Nephron (organoid): ENCODE data around the gene ZNF148.

ENCODE experiments used
- H3K27ac Mint-ChIP-seq, 3 experiments: 2 replicates each; pipeline ENCODE4 v1.8.0; 2020; ENCODE audit warnings: mixed read lengths in 3 of 3, mild to moderate bottlenecking in 2 of 3, moderate library complexity in 1 of 3
- H3K27me3 Mint-ChIP-seq: 2 replicates; pipeline ENCODE4 v1.8.0; 2021; ENCODE audit warnings: low read depth, mild to moderate bottlenecking, moderate library complexity, mixed read lengths
- H3K36me3 Mint-ChIP-seq: 2 replicates; pipeline ENCODE4 v1.8.0; 2020; ENCODE audit warnings: low read depth, mixed read lengths
- H3K4me1 Mint-ChIP-seq: 2 replicates; pipeline ENCODE4 v1.8.0; 2020; ENCODE audit warnings: mixed read lengths
- H3K4me3 Mint-ChIP-seq, 3 experiments: 2 replicates each; pipeline ENCODE4 v1.8.0; 2020; ENCODE audit warnings: mild to moderate bottlenecking in 3 of 3, mixed read lengths in 3 of 3, moderate library complexity in 2 of 3
- H3K9me3 Mint-ChIP-seq: 2 replicates; pipeline ENCODE4 v1.8.0; 2020; ENCODE audit warnings: mixed read lengths
- CTCF ChIP-seq, 3 experiments: fragments of 200-600 bp; sonication (generic); IDR thresholded peaks; one replicate each; pipeline ENCODE4 v1.5.0; 2021; ENCODE audit warnings: antibody characterized with exemption in 3 of 3; ENCODE audit not compliant: unreplicated experiment in 3 of 3

The ZNF148 gene

GRCh38 chr3:125306620-125307019, 68.5 kb downstream of the ZNF148 start:
- Mint-ChIP-seq H3K27ac (no peak overlapping the region), H3K4me1 (no peaks in the 10 kb centered on the region), H3K9me3 (peaks cover 19% of the 10 kb centered on the region), H3K4me3 (no peak overlapping the region), H3K36me3 (peaks cover 80% of the 10 kb centered on the region), H3K27me3 (no peaks in the 10 kb centered on the region)
- TF ChIP-seq CTCF (IDR thresholded peaks at IDR 0.05; ENCODE audit: unreplicated experiment in 3 of 3) = no peak

- H3K4me3 Mint-ChIP-seq = no peak overlapping the region
- no peak overlapping the region for H3K27ac Mint-ChIP-seq
- H3K27me3 Mint-ChIP-seq = no peaks in the 10 kb centered on the region
- TF ChIP-seq CTCF (IDR thresholded peaks at IDR 0.05; ENCODE audit: unreplicated experiment in 3 of 3) = no peak
- H3K4me1 Mint-ChIP-seq = no peaks in the 10 kb centered on the region
- peaks cover 2% of the 10 kb centered on the region for H3K9me3 Mint-ChIP-seq
- peaks cover 46% of the 10 kb centered on the region for H3K36me3 Mint-ChIP-seq
Observed at GRCh38 chr3:125302932-125303331, 72.2 kb downstream of the ZNF148 start.

- H3K4me1 Mint-ChIP-seq = no peaks in the 10 kb centered on the region
- H3K27me3 Mint-ChIP-seq = no peaks in the 10 kb centered on the region
- H3K9me3 Mint-ChIP-seq = no peaks in the 10 kb centered on the region
Observed at GRCh38 chr3:125300416-125300815, 74.7 kb downstream of the ZNF148 start.

GRCh38 chr3:125294411-125294810, 80.7 kb downstream of the ZNF148 start:
- Mint-ChIP-seq H3K27me3 (no peaks in the 10 kb centered on the region), H3K27ac (no peak overlapping the region), H3K9me3 (no peaks in the 10 kb centered on the region), H3K4me3 (no peak overlapping the region), H3K36me3 (peaks cover 22% of the 10 kb centered on the region), H3K4me1 (peaks cover 9% of the 10 kb centered on the region)
- no peak for TF ChIP-seq CTCF (IDR thresholded peaks at IDR 0.05; ENCODE audit: unreplicated experiment in 3 of 3)

More at GRCh38 chr3:125300416-125300815, 74.7 kb downstream of the ZNF148 start:
- peaks cover 20% of the 10 kb centered on the region for H3K36me3 Mint-ChIP-seq
- TF ChIP-seq CTCF (IDR thresholded peaks at IDR 0.05; ENCODE audit: unreplicated experiment in 3 of 3) = no peak
- H3K27ac Mint-ChIP-seq = no peak overlapping the region
- no peak overlapping the region for H3K4me3 Mint-ChIP-seq

- no peak overlapping the region for H3K27ac Mint-ChIP-seq
- no peaks in the 10 kb centered on the region for H3K9me3 Mint-ChIP-seq
- H3K4me1 Mint-ChIP-seq = peaks cover 9% of the 10 kb centered on the region
- H3K36me3 Mint-ChIP-seq = peaks cover 41% of the 10 kb centered on the region
- no peak overlapping the region for H3K4me3 Mint-ChIP-seq
- no peaks in the 10 kb centered on the region for H3K27me3 Mint-ChIP-seq
- no peak for TF ChIP-seq CTCF (IDR thresholded peaks at IDR 0.05; ENCODE audit: unreplicated experiment in 3 of 3)
Observed at GRCh38 chr3:125292015-125292414, 83.1 kb downstream of the ZNF148 start.

GRCh38 chr3:125289429-125289981, 85.6 kb downstream of the ZNF148 start:
- H3K36me3 Mint-ChIP-seq = peaks cover 52% of the 10 kb centered on the region
- no peaks in the 10 kb centered on the region for H3K27me3 Mint-ChIP-seq
- peak overlapping the region in 1 of 3 experiments; percentile 5 for H3K27ac Mint-ChIP-seq
- H3K4me1 Mint-ChIP-seq = peaks cover 9% of the 10 kb centered on the region
- TF ChIP-seq CTCF (IDR thresholded peaks at IDR 0.05; ENCODE audit: unreplicated experiment in 3 of 3) = no peak
- no peaks in the 10 kb centered on the region for H3K9me3 Mint-ChIP-seq
- no peak overlapping the region for H3K4me3 Mint-ChIP-seq
